Daoy (cell line): ENCODE results near the gene EPHB4. TPM values are rescaled to one million over a fixed set of nuclear protein-coding genes. Genes with fewer than 3 reads are reported as not detected.
"Not testable (repeated sequence)": the region's sequence is repeated elsewhere in the genome, so short reads cannot be mapped to it uniquely, and the experiment has no call there.

Experiments
- DNase-seq: peaks from one replicate; pipeline ENCODE4 v3.0.0-alpha.2; 2015; ENCODE audit warnings: low read depth
- total RNA-seq: library from RNA; depleted of rRNA; stranded (reverse); fragments of >200 nt; shearing (Covaris generic); gene quantifications from 2 replicates; pipeline ENCODE4 v1.2.3, GENCODE V29; 2014

The EPHB4 gene
- total RNA-seq, 1 experiment from 2014 or later: 57.5 TPM

- no peak for DNase-seq
Measured at GRCh38 chr7:100822236-100823139, 4.8 kb downstream of the EPHB4 start.

- DNase-seq: no peak
Measured at GRCh38 chr7:100819586-100819985, 7.7 kb downstream of the EPHB4 start.

- DNase-seq: no peak
Measured at GRCh38 chr7:100818825-100819224, 8.5 kb downstream of the EPHB4 start.

- DNase-seq: no peak
Measured at GRCh38 chr7:100818366-100818765, 9.0 kb downstream of the EPHB4 start.

GRCh38 chr7:100817097-100817496 lies 10.2 kb downstream of the EPHB4 start:
- no peak for DNase-seq

- DNase-seq: not testable (repeated sequence)
Measured at GRCh38 chr7:100816515-100816914, 10.8 kb downstream of the EPHB4 start.

- no peak for DNase-seq
Measured at GRCh38 chr7:100812729-100813128, 14.6 kb downstream of the EPHB4 start.

- no peak for DNase-seq
Measured at GRCh38 chr7:100811480-100811879, 15.8 kb downstream of the EPHB4 start.

- no peak for DNase-seq
Measured at GRCh38 chr7:100808354-100808875, 18.9 kb downstream of the EPHB4 start.

GRCh38 chr7:100806883-100807282 lies 20.4 kb downstream of the EPHB4 start:
- not testable (repeated sequence) for DNase-seq

- DNase-seq: no peak
Measured at GRCh38 chr7:100806276-100806675, 21.0 kb downstream of the EPHB4 start.

GRCh38 chr7:100804681-100805431 lies 22.5 kb downstream of the EPHB4 start:
- DNase-seq: no peak

GRCh38 chr7:100803398-100804161 lies 23.7 kb downstream of the EPHB4 start:
- peak; percentile 94 for DNase-seq

GRCh38 chr7:100802951-100803350 lies 24.4 kb downstream of the EPHB4 start:
- DNase-seq: no peak

- peak; percentile 98 for DNase-seq
Measured at GRCh38 chr7:100801833-100802568, 25.3 kb downstream of the EPHB4 start.

GRCh38 chr7:100799037-100799896 lies 28.1 kb downstream of the EPHB4 start:
- DNase-seq: peak; percentile 86

- no peak for DNase-seq
Measured at GRCh38 chr7:100794741-100795140, 32.6 kb downstream of the EPHB4 start.

GRCh38 chr7:100793806-100794660 lies 33.3 kb downstream of the EPHB4 start:
- DNase-seq: peak; percentile 76
